ENCODE measurements around the gene OR1L8.
"Not testable (repeated sequence)": the region's sequence is repeated elsewhere in the genome, so short reads cannot be mapped to it uniquely, and the experiment has no call there.

OR1L8 gene, protein sequence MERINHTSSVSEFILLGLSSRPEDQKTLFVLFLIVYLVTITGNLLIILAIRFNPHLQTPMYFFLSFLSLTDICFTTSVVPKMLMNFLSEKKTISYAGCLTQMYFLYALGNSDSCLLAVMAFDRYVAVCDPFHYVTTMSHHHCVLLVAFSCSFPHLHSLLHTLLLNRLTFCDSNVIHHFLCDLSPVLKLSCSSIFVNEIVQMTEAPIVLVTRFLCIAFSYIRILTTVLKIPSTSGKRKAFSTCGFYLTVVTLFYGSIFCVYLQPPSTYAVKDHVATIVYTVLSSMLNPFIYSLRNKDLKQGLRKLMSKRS

GRCh38 chr9:122583284-122583683 lies at the start of gene OR1L8:
OR1L8 (minus strand) TSS chr9:122583384; CDS start chr9:122568477, 14,907 bp downstream.
- DNase-seq, result not testable (repeated sequence)

DNA sequence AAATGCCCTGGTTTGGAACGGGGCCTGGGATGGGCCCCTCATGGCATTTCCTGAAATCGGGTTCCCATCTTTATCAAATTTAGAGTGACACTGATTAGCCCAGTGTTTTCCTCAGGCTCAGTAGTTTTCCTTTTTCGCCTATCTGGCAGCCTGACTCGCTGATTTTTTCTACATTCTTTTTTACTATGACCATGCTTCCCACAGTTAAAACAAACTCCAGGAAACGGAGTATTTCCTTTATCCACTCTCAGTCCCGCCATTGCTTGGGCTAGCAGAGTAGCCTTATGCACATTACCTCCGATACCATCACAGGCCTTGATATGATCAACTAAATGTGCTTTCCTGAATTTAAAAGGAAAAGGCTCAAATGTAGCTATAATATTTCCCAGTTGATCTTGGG lies 36.8 kb upstream of the OR1L8 start:
- DNase-seq, result no peak

DNA sequence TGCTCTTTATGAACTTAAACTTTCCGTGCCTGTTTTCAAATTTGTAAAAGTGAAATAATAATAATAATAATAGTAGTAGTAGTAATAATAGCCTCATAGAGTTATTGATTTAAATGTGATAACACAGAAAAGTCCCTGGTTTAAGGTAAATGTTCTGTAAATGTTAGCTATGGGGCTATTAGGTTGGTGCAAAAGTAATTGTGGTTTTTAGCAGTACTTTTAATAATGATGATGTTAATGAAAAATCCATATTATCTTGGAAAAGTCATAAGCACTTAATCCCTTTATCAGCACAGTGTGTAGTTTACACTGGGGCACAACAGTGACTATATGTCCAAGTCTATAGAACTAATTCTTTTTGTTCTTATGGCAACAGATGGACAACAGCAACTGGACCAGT lies 31.2 kb upstream of the OR1L8 start, which contains the start of gene OR1Q1:
Gene OR1Q1, plus strand, starts transcription at position 377 of the 400 bp plus-strand sequence. Its CDS starts 0 bp downstream, at position 377.
- DNase-seq, result no peak

GRCh38 chr9:122609804-122610203 lies 26.6 kb upstream of the OR1L8 start:
- no peak for DNase-seq

DNA sequence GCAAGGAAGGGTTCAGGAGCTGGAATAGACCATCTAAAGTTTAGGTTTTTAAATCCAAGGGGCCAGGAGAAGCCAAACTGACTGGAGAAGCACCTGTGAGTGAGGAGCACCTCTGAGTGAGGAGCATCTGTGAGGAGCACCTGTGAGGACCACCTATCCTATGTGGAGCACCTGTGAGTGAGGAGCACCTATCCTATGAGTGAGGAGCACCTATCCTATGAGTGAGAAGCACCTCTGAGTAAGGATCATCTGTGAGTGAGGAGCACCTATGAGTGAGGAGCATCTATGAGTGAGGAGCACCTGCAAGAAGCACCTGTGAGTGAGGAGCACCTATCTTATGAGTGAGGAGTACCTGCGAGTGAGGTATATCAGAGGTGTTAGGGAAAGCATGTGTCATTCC lies 23.4 kb upstream of the OR1L8 start:
- no peak for DNase-seq

- no peak for DNase-seq
These were observed 22.5 kb upstream of the OR1L8 start for GRCh38 chr9:122605691-122606090.

- DNase-seq, result no peak
These were observed 2.8 kb downstream of the OR1L8 start for GRCh38 chr9:122580360-122580759.

DNA sequence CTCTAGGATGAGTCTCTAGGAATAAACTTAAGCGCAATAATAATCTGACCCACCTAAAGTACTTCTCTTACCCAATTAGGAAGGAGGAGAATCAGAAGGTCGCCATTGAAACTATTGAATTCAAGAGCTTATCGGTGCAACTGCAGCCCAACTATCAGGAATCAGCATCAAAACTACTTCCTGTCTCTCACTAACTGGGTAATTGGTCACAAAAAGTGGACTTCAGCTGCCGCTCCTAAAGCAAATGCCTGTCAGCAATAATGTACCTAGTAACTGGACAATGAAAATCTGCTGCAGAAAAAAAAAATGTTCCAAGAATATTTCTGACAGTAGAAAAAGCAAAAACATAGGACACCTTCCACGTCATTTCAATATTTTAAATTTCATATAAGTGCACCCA lies 3.3 kb downstream of the OR1L8 start:
- DNase-seq, result no peak

DNA sequence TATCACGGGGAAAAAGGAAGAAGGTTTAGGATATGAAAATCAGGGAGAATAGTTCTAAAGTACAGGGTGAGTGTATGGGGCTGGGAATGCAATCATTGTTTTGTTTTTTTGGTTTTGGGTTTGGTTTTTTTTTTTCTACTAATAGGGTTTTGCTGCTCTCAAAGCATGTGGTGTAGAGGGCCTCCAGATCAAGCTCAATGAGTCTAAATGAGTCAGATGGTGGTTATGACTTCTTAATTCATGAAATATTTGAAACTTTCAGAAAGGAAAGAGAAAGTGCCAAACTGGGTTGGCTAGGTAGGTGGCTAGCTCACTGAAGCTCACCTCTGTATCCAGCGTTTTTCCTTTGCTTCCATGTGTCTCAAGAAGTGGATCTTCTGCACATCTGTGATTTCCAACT lies 10.7 kb downstream of the OR1L8 start:
- no peak for DNase-seq

GRCh38 chr9:122567901-122568300 lies 15.3 kb downstream of the OR1L8 start:
- no peak for DNase-seq

DNA sequence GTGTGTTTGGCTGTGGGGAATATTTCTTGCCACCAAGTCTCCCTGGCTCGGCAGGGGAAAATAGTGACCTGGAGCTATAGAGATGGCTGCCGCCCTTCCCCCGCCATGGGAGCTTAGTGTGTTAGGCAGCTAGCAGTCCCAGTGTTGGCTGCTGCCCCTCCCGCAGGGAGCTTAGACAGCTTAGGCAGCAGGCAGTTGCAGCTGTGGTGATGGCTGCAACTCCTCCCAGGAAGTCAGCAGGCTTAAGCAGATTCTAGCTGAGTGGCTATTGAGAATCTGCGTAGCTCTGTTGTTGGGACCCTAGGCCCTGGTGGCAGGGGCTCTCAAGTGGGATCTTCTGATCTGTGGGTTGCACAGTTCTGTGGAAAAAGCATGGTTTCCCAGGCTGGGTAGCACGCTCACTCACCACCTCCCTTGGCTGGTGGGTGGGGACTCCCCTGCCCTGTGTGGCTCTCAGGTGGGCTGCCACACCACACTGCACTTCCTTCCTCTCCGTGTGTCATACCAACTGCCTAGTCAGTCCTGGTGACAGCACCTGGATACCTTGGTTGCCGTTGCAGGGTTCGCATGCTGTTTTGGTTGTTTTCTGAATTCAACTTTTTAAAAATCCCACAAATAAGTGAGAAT lies 20.9 kb downstream of the OR1L8 start:
- no peak for DNase-seq

DNA sequence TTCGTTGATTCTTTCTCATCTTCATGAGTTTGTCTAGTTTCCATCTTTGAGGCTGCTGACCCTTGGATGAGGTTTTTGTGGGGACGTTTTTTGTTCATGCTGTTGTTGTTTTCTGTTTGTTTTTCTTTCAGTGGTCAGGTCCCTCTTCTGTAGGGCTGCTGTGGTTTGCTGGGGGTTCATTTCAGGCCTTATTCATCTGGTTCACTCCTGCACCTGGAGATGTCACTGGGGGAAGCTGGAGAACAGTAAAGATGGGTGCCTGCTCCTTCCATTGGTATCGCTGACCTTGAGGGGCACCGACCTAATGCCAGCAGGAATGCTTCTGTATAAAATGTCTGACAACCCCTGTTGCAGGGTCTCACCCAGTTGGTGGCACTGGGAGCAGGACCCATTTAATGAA lies 21.7 kb downstream of the OR1L8 start:
- DNase-seq, result no peak

DNA sequence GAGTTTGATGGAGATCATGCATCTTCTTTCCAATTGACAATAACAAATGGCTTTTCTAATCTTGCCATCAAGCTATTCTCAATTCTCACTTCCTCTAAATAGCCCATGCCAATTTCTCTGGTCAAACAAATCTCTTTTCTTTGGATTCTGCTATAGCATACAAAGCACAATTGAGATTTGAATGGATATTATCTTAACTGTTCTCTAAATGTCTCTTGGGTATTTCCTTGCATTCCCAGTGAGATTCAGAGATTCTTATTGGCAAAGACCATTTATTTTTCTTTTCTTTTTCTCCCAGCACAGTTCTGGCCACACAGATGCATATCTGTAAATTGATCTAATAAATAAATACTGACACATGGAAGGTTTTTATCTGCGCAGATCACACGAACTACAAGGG lies 30.4 kb downstream of the OR1L8 start, which contains the start of gene OR1N2:
Gene OR1N2, plus strand, starts transcription at position 301 of the 400 bp plus-strand sequence. CDS start 100 bp downstream, outside the sequence.
- DNase-seq, result no peak

- DNase-seq, result no peak
These were observed 31.8 kb downstream of the OR1L8 start for GRCh38 chr9:122551371-122551770.

DNA sequence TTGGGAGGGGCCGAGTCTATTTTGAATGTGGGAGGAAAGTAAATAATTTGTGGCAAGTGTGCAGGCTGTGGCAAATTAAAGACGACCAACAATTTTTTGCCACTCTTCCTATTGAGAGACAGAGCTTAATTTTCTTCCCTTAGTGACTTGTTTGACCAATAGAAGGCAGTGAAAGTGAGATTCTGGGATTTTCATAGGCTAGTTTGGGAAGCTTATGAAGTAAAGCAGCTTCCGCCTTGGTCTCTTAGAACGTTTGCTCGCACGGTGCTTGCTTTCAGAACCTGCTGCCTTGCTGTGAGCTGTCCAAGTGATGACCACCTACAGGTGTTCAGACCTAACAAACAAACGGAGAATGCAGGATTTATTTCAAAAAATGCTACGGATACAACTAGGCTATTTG lies 37.0 kb downstream of the OR1L8 start:
- DNase-seq, result no peak

DNA sequence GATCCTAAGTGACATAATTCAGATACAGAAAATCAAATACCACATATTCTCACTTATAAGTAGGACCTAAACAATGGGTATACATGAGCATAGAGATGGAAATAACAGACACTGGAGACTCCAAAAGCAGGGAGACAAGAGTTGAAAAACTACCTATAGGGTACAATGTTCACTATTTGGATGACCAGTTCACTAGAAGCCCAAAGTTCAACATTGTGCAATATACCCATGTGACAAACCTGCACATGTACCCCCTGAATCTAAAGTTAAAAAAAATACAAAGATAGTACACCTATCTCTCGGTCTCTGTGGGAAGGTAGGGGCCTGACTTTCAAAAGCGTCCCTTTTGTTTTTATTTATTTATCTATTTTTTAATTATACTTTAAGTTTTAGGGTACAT lies 44.4 kb downstream of the OR1L8 start:
- no peak for DNase-seq

DNA sequence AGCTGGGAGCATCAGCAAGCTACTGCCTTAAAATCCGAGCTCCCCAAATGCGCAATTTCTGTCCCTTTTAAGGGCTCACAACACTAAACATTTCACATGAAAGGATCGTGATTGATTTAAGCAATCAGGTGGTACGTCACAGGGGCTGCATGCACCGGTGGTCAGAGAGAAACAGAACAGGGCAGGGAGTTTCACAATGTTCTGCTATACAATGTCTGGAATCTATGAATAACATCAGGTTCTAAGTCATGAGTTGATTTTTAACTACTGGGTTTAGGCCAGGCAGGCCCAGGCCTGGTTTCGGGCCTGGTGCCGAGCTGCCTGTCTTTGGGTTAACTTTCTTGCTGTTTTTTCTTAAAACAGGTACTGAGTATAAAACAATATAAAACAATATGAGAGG lies 46.1 kb downstream of the OR1L8 start:
- not testable (repeated sequence) for DNase-seq

DNA sequence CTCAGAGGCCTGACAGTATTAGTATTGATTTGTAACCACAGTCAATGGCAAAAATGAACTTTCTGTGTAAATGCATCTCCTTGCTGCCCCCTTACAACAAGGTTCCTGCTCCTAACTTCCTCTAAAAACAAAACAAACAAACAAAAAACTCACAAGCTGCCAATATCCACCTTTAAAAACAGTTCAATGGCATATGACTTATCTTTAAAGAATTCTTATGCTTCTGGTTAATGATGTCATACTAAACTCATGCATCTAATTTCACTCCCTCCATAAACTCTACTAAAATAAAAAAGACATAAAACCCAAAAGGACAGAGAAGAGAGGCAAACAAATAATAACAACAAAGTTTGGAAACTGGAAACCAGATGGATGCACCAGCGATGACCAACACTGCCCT lies 47.0 kb downstream of the OR1L8 start:
- DNase-seq, result no peak

DNA sequence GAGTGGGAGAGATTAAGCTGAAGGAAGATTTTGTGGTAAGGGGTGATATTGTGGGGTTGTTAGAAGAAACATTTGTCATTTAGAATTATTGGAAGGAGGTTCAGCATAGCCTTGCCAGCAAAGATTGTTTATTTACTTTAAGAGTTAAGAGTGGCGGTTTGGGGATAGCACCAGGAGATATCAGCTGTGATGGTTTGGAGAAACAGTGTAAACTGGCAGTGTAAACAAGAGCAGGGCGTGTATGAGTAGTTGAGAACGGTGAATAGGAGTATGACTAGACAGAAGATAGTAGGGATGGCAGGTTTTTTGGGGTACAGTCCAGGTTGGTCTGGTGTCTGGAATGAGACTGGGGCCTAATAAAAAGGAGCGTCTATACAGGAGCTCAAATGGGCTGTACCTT lies 52.0 kb downstream of the OR1L8 start:
- not testable (repeated sequence) for DNase-seq

DNA sequence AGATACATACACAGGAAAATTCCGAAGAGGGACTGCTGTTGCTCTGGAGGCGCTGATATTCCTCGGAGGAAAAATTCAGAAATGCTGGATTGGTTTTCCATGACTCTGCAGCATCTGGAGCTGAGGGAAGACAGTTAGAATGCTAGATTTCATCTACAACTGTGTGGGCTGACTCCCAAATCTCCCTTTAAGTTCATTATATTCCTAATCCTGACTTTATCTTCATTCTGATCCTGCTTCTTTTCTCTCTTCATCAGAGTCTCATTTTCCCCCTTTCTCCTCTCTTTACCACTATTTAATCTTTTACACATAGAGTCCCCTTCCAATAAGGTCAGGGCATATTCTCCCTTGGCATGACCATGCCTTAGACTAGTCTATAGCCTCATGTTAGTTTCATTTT lies 56.0 kb downstream of the OR1L8 start, which contains the start of gene OR1N1:
Gene OR1N1, minus strand, starts transcription at position 101 of the 400 bp plus-strand sequence. Its CDS starts 0 bp downstream, at position 101.
- no peak for DNase-seq

- DNase-seq, result no peak
These were observed 56.6 kb downstream of the OR1L8 start for GRCh38 chr9:122526602-122527001.

- no peak for DNase-seq
These were observed 63.8 kb downstream of the OR1L8 start for GRCh38 chr9:122519376-122519775.

DNA sequence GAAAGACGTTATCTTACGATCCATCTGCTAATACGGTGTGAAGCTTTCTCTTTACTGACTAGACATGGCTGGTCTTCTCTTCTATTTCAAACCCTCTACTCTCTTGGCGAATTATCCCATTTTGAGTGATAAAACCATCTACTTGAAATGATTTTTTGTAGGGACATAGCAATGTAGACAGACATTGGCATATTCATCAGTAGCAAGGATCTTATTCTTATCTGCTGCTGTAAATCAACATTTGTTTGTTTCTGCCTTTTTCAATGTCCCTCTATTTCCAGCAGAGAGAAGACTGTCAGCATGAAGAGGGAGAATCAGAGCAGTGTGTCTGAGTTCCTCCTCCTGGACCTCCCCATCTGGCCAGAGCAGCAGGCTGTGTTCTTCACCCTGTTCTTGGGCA lies 64.3 kb downstream of the OR1L8 start, which contains the start of gene OR1J4:
Gene OR1J4, plus strand, starts transcription at position 301 of the 400 bp plus-strand sequence. Its CDS starts 0 bp downstream, at position 301.
- DNase-seq, result no peak

DNA sequence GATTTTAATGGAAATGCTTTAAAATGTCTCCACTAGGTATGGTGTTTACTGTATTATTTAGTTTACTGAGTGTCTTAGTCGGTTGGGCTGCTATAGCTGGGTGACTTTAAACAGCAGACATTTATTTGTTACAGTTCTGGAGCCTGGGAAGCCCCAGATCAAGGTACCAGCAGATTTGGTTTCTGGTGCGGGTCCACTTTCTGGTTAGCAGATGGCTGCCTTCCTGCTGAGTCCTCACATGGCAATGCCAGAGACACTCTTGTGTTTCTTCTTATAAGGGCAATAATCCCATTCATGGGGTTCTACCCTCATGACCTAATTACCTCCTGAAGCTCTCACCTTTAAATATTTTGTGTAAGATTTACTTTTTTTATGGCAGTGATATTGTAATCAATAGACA lies 65.0 kb downstream of the OR1L8 start:
- DNase-seq, result no peak

Measured in NCI-H1930 (cell line).